OCI-LY7 (cell line): ENCODE measurements around the gene KRTCAP2. TPM values are rescaled to one million over a fixed set of nuclear protein-coding genes. Genes with fewer than 3 reads are reported as not detected.

ENCODE experiments used
- BruUV-seq: library from RNA; stranded (reverse); fragments of 400-500 nt; replicated peaks from 2 replicates; lab custom pipeline; 2021; lab: Mats Ljungman, UMichigan
- CTCF ChIA-PET: fragments of 300-600 bp; sonication (Branson Sonifier 250); formaldehyde crosslinking; loops from one replicate; lab custom pipeline; 2022; ENCODE audit warnings: antibody characterized with exemption; ENCODE audit not compliant: unreplicated experiment; lab: Charles Lee
- POLR2A ChIA-PET: fragments of 300-600 bp; sonication (Branson Sonifier 250); formaldehyde crosslinking; loops from one replicate; lab custom pipeline; 2022; ENCODE audit warnings: antibody characterized with exemption; lab: Charles Lee
- DNase-seq: peaks from one replicate; pipeline ENCODE4 v3.0.0-alpha.2; 2015; ENCODE audit warnings: low spot score
- H2AFZ ChIP-seq: fragments of 200-600 bp; sonication (generic), shearing (Covaris generic); 2 replicates; pipeline ENCODE4 v1.6.1; 2014; ENCODE audit warnings: mild to moderate bottlenecking, antibody characterized with exemption, low read length, moderate library complexity
- H3K27ac ChIP-seq: fragments of 200-600 bp; sonication (generic); 2 replicates; pipeline ENCODE4 v1.5.1; 2014; ENCODE audit warnings: mixed run types, low read depth, mild to moderate bottlenecking, moderate library complexity, low read length, inconsistent platforms; ENCODE audit not compliant: poor library complexity, severe bottlenecking
- H3K36me3 ChIP-seq: fragments of 200-600 bp; sonication (generic); 2 replicates; pipeline ENCODE4 v1.6.1; 2014; ENCODE audit warnings: mild to moderate bottlenecking, antibody characterized with exemption, low read length, moderate library complexity, mixed read lengths; ENCODE audit not compliant: insufficient read depth
- H3K4me1 ChIP-seq: fragments of 200-600 bp; sonication (generic); 2 replicates; pipeline ENCODE4 v1.5.1; 2014; ENCODE audit warnings: mild to moderate bottlenecking, low read length; ENCODE audit not compliant: insufficient read depth, poor library complexity, severe bottlenecking
- H3K4me2 ChIP-seq: fragments of 200-600 bp; sonication (generic); 2 replicates; pipeline ENCODE4 v1.6.1; 2014; ENCODE audit warnings: mild to moderate bottlenecking, low read length
- H3K4me3 ChIP-seq: fragments of 200-600 bp; sonication (generic); 2 replicates; pipeline ENCODE4 v1.5.1; 2014; ENCODE audit warnings: mild to moderate bottlenecking, low read depth, low read length; ENCODE audit not compliant: poor library complexity, severe bottlenecking
- H3K79me2 ChIP-seq: fragments of 200-600 bp; sonication (generic); 2 replicates; pipeline ENCODE4 v1.6.1; 2016; ENCODE audit warnings: low read depth, mild to moderate bottlenecking, low read length, moderate library complexity, mixed read lengths; ENCODE audit not compliant: insufficient read depth
- H3K9me2 ChIP-seq: fragments of 200-600 bp; sonication (generic); 2 replicates; pipeline ENCODE4 v1.6.1; 2016; ENCODE audit warnings: mild to moderate bottlenecking, low read length, mixed read lengths; ENCODE audit not compliant: insufficient read depth
- H3K9me3 ChIP-seq: fragments of 200-600 bp; sonication (generic); 2 replicates; pipeline ENCODE4 v1.6.1; 2014; ENCODE audit warnings: mild to moderate bottlenecking, mixed run types, low read length, mixed read lengths
- H4K20me1 ChIP-seq: fragments of 200-600 bp; sonication (generic); 2 replicates; pipeline ENCODE4 v1.6.1; 2014; ENCODE audit warnings: mild to moderate bottlenecking, antibody characterized with exemption, low read length, moderate library complexity, mixed read lengths; ENCODE audit not compliant: insufficient read depth
- EZH2phosphoT487 ChIP-seq: fragments of 200-600 bp; sonication (generic); IDR thresholded peaks from 2 replicates; pipeline ENCODE4 v1.6.1; 2018; ENCODE audit warnings: low read depth, borderline replicate concordance, mild to moderate bottlenecking, mixed run types, antibody characterized with exemption, low read length, moderate library complexity, mixed read lengths
- intact Hi-C: fragments of 100-400 bp; cut with micrococcal nuclease; formaldehyde crosslinking; loops from one replicate; pipeline ENCODE4 v1.10.0; 2022; ENCODE audit not compliant: unreplicated experiment
- total RNA-seq, 2 experiments: library from RNA; depleted of rRNA in 1 of 2; stranded (reverse); fragments of >200 nt in 1 of 2; shearing (Covaris generic) in 1 of 2; gene quantifications; 2 replicates each; pipeline ENCODE4 v1.2.3, GENCODE V29; 2014 to 2022
- TF ChIP-seq, protein P1 (sequence below): fragments of 200-600 bp; sonication (generic); conservative IDR thresholded peaks from 2 replicates; pipeline ENCODE4 v1.5.1; 2014; ENCODE audit warnings: mild to moderate bottlenecking, antibody characterized with exemption, low read length, moderate library complexity, mixed read lengths

Gene KRTCAP2
- total RNA-seq, 2 experiments from 2014 or later = 128 to 141 TPM

DNA sequence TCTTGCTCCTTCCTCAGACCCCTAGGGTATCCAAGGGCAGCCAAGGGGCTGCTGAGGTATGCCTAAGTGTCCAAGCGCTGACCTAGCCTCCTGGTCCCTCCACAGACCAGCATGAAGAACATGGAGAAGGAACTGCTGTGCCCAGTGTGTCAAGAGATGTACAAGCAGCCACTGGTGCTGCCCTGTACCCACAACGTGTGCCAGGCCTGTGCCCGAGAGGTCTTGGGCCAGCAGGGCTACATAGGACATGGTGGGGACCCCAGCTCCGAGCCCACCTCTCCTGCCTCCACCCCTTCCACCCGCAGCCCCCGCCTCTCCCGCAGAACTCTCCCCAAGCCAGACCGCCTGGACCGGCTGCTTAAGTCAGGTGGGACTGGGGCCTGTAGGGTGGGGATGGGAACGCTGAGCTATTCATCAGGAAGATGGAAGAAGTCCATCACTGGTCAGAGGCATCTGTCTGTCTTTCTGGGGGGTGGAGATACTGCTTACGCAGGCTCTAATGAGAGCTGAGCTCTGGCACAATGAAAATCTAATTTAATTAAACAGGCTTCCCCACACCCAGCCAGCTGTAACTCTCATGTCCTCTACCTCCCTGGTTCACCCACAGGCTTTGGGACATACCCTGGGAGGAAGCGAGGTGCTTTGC is 2.3 kb upstream of the KRTCAP2 start:
- TF ChIP-seq, protein P1, sequence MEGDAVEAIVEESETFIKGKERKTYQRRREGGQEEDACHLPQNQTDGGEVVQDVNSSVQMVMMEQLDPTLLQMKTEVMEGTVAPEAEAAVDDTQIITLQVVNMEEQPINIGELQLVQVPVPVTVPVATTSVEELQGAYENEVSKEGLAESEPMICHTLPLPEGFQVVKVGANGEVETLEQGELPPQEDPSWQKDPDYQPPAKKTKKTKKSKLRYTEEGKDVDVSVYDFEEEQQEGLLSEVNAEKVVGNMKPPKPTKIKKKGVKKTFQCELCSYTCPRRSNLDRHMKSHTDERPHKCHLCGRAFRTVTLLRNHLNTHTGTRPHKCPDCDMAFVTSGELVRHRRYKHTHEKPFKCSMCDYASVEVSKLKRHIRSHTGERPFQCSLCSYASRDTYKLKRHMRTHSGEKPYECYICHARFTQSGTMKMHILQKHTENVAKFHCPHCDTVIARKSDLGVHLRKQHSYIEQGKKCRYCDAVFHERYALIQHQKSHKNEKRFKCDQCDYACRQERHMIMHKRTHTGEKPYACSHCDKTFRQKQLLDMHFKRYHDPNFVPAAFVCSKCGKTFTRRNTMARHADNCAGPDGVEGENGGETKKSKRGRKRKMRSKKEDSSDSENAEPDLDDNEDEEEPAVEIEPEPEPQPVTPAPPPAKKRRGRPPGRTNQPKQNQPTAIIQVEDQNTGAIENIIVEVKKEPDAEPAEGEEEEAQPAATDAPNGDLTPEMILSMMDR = no peak
- TF ChIP-seq EZH2phosphoT487 = no peak
- DNase-seq = no peak
- no peak overlapping the region for H3K4me3 ChIP-seq
- H3K79me2 ChIP-seq = peaks cover 14% of the 10 kb centered on the region; the same call in 1 of the 2 replicates
- no peaks in the 10 kb centered on the region for H4K20me1 ChIP-seq
- H3K27ac ChIP-seq = no peak overlapping the region
- no peak overlapping the region for H2AFZ ChIP-seq
- ChIA-PET POLR2A (interaction anchor here (0.7 to 2.1 kb wide), 2 partner anchors 19 to 49 kb away, joined by 3 to 7 read pairs; no protein-coding TSS in a partner anchor), CTCF (interaction anchor here (0.6 to 1.3 kb wide), 2 partner anchors 10 to 169 kb away, joined by 3 to 5 read pairs; no protein-coding TSS in a partner anchor)
- no peaks in the 10 kb centered on the region for H3K9me2 ChIP-seq
- no peaks in the 10 kb centered on the region for H3K9me3 ChIP-seq
- peaks cover 1% of the 10 kb centered on the region; the same call in 1 of the 2 replicates for H3K36me3 ChIP-seq
- BruUV-seq = no TSS peak
- H3K4me2 ChIP-seq = no peak overlapping the region
- intact Hi-C loops = loop anchor here (5.0 kb wide), 1 partner anchor 147 kb away; the partner anchor contains the start of gene RUSC1
- peaks cover 35% of the 10 kb centered on the region for H3K4me1 ChIP-seq

DNA sequence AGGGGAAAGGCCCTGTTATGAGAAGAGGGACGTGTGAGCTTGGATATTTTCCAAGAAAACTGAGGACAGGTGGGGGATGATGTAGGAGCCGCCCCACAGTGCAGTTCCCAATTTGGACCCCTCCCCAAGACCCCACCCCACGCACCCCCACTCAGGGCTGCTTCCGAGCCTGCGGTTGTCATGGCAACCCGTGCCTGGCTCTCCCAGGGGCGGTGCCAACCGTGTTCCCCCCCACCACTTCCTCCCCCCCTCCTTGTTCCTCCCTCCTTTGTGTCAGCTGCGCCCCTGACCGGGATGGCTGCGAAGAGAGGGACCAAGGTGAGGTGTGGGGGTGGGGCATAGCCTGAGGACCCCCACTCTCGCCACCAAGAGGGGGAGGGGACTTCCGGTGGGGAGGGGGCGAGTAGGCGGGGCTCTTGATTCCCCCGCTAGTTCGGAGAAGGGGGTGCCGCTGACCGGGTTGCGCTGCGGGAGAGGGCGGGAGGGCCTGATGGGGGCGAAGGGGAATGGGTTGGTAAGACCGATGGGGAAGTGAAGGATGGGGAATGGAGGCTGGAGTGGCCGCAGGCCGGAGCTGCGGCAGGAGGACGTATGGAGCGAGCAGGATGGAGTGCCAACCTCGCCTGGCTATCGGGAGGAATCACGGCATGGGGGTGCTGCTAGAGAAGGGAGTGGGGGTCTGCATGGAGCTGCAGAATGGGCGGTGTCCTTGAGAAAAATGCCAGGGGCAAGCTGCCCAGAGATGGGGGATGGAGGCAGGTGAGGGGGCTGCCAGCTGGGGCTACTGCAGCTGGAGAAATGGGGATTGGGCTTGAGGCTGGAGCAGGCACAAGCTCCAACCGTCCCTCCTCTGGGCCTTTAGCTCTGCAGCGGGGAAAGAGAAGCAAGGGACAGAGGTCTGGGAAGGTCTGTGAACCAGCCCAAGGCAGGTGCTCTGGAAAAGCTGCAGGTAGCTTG is 1.5 kb upstream of the KRTCAP2 start:
- Histone ChIP-seq H3K4me1 (peaks cover 35% of the 10 kb centered on the region), H3K36me3 (peaks cover 8% of the 10 kb centered on the region; the same call in 1 of the 2 replicates), H3K27ac (peak overlapping the region; percentile 64), H3K79me2 (peaks cover 14% of the 10 kb centered on the region; the same call in 1 of the 2 replicates), H3K4me3 (peak overlapping the region; percentile 82), H2AFZ (peak overlapping the region; percentile 90; the same call in 1 of the 2 replicates), H4K20me1 (no peaks in the 10 kb centered on the region), H3K9me3 (no peaks in the 10 kb centered on the region), H3K4me2 (peak overlapping the region; percentile 91), H3K9me2 (no peaks in the 10 kb centered on the region)
- peak; percentile 50 for DNase-seq
- no TSS peak for BruUV-seq
- CTCF ChIA-PET = interaction anchor here (0.6 to 1.3 kb wide), 2 partner anchors 11 to 168 kb away, joined by 3 to 5 read pairs; no protein-coding TSS in a partner anchor
- intact Hi-C loops = loop anchor here (5.0 kb wide), 1 partner anchor 148 kb away; the partner anchor contains the start of gene RUSC1
- TF ChIP-seq, protein P1 = no peak
- TF ChIP-seq EZH2phosphoT487 = no peak
- POLR2A ChIA-PET = interaction anchor here (0.7 to 2.1 kb wide), 2 partner anchors 20 to 50 kb away, joined by 3 to 7 read pairs; no protein-coding TSS in a partner anchor
